Brain microvascular endothelial cell (primary cell): ENCODE results near the gene DIS3L2.

Experiments used
- DNase-seq: peaks from one replicate; pipeline ENCODE4 v3.0.0-alpha.2; 2020
- H3K27ac ChIP-seq: fragments of 250-450 bp; sonication (Bioruptor Pico); 2 replicates; pipeline ENCODE4 v1.5.1; 2020; ENCODE audit warnings: mild to moderate bottlenecking, moderate library complexity
- H3K27me3 ChIP-seq: fragments of 250-450 bp; sonication (Bioruptor Pico); replicated peaks from 2 replicates; pipeline ENCODE4 v1.5.1; 2020; ENCODE audit warnings: mild to moderate bottlenecking
- H3K36me3 ChIP-seq: fragments of 250-450 bp; sonication (Bioruptor Pico); replicated peaks from 2 replicates; pipeline ENCODE4 v1.5.1; 2020; ENCODE audit warnings: mild to moderate bottlenecking
- H3K4me3 ChIP-seq: 2 replicates; pipeline ENCODE4 v1.5.1; 2011; ENCODE audit warnings: low read depth, mild to moderate bottlenecking, control low read depth, low read length, moderate library complexity
- CTCF ChIP-seq: IDR thresholded peaks from 2 replicates; pipeline ENCODE4 v1.5.1; 2011; ENCODE audit warnings: low read depth, mild to moderate bottlenecking, moderate library complexity, low read length, control low read depth, inconsistent platforms; ENCODE audit errors: missing control alignments
- in situ Hi-C: cut with HindIII; loops from 2 replicates; pipeline ENCODE4 v1.10.0; 2017; ENCODE audit warnings: low sequenced_read_pairs, low pct_ligation_motif_present

Gene DIS3L2

GRCh38 chr2:232246245-232246644, 284.7 kb downstream of the DIS3L2 start:
- no peak for DNase-seq
- in situ Hi-C loops: no loop called here
- Histone ChIP-seq H3K27ac (no peak overlapping the region), H3K36me3 (no peaks in the 10 kb centered on the region), H3K27me3 (no peaks in the 10 kb centered on the region), H3K4me3 (no peak overlapping the region)
- TF ChIP-seq CTCF: no peak

GRCh38 chr2:232249096-232249495, 287.6 kb downstream of the DIS3L2 start:
- DNase-seq: no peak
- H3K36me3 ChIP-seq: no peaks in the 10 kb centered on the region
- no peaks in the 10 kb centered on the region for H3K27me3 ChIP-seq
- H3K4me3 ChIP-seq: no peak overlapping the region
- TF ChIP-seq CTCF: no peak
- in situ Hi-C loops: no loop called here
- H3K27ac ChIP-seq: no peak overlapping the region

- no peaks in the 10 kb centered on the region for H3K36me3 ChIP-seq
- TF ChIP-seq CTCF: no peak
- in situ Hi-C loops: no loop called here
These were observed 289.0 kb downstream of the DIS3L2 start for GRCh38 chr2:232250246-232251175.

GRCh38 chr2:232255033-232255432, 293.5 kb downstream of the DIS3L2 start:
- Histone ChIP-seq H3K4me3 (no peak overlapping the region), H3K27me3 (peaks cover 3% of the 10 kb centered on the region), H3K36me3 (no peaks in the 10 kb centered on the region), H3K27ac (no peak overlapping the region)
- in situ Hi-C loops: no loop called here
- DNase-seq: no peak
- TF ChIP-seq CTCF: no peak

More at GRCh38 chr2:232250246-232251175, 289.0 kb downstream of the DIS3L2 start:
- DNase-seq: no peak
- Histone ChIP-seq H3K27me3 (no peaks in the 10 kb centered on the region), H3K27ac (no peak overlapping the region), H3K4me3 (no peak overlapping the region)

- H3K27me3 ChIP-seq: peaks cover 3% of the 10 kb centered on the region
- peak; percentile 92 for DNase-seq
- in situ Hi-C loops: no loop called here
- TF ChIP-seq CTCF: no peak
- H3K27ac ChIP-seq: no peak overlapping the region
- H3K4me3 ChIP-seq: no peak overlapping the region
- H3K36me3 ChIP-seq: peaks cover 3% of the 10 kb centered on the region
These were observed 298.6 kb downstream of the DIS3L2 start for GRCh38 chr2:232260075-232260474.
